CMK (cell line): ENCODE measurements around the gene C3orf33.
"Not testable (repeated sequence)": the region's sequence is repeated elsewhere in the genome, so short reads cannot be mapped to it uniquely, and the experiment has no call there.

Source experiments
- DNase-seq: peaks from one replicate; pipeline ENCODE4 v3.0.0-alpha.2; 2010; ENCODE audit warnings: low read depth

C3orf33 gene, protein sequence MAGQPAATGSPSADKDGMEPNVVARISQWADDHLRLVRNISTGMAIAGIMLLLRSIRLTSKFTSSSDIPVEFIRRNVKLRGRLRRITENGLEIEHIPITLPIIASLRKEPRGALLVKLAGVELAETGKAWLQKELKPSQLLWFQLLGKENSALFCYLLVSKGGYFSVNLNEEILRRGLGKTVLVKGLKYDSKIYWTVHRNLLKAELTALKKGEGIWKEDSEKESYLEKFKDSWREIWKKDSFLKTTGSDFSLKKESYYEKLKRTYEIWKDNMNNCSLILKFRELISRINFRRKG

DNA sequence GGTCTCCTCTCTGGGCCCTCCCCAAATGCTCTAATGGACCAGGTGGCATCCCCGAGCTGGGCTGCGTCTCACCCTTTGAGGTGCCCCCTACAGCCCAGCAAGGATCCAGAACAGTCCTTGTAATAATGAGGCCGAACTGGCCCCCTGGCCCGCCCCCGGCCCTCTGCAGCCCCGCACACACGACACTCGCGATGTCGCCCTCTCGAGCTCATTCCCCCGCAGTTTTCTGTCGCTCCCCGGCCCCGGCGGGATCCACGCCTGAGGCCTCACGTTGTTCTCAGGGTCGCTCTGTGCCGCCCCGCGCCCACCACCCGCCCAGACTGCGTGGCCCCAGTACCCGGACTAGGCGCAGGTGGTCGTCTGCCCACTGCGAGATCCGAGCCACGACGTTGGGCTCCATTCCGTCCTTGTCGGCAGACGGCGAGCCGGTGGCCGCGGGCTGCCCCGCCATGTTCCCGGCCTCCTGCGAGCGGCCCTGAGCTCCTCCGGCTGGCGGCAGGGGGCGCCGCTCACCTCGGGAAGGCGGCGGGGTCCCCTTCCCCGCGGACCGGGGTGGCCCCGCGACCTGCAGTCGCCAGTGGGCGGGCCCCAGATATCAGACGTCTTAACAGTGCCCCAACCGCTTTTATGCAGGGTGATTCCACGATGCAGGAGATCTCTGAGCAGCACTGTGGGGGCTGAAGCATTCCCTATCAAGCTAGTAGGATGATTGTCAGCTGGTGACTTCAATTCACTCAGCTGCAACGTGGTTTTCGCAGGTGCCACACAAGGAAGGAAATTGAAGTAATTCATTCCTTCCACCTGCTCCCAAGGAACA lies at the start of gene C3orf33:
Gene C3orf33, minus strand, starts transcription at position 477 of the 817 bp plus-strand sequence. Its CDS starts 26 bp downstream, at position 451.
- peak; percentile 59 for DNase-seq

DNA sequence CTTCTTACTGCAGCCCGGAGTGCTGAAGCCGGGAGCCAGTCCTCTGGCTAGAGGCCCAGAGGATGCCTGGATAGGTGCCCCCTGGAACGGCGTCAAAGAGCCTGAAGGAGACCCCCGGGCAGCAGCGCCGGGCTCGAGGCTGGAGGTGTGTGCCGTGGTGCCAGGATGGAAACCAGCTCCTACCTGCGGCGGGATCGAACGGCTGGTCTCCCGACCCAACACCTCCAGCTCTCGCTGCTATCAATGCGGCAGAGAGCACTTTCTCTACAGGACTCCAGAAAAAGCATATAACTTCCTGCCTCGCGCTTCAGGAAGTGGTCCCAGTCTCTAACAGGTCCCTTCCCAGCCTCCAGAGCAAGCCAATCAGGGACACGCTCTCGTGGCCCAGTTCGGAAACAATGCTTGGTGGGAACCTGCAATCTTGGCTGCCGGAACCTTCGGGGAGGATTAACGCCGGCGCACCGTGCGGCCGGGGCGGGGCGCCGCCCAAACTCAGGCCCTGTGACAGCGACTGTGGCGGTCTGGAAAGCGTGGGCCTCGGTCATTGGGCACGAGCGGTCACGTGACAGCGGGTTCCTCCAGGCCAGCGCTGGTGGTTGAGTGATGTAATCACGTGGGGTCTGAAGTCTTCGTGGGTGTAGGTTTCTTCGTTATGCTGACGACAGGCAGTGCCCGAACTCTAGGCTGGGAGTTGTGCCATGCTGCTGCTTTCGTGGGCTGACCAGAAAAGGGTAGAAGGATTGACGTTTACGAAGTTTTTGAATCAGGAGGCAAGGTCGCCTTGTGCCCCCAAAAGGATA lies 48.3 kb upstream of the C3orf33 start, which contains the start of gene SLC33A1:
Gene SLC33A1, minus strand, starts transcription at position 287 of the 800 bp plus-strand sequence. CDS start 430 bp downstream, outside the sequence.
- peak; percentile 93 for DNase-seq

DNA sequence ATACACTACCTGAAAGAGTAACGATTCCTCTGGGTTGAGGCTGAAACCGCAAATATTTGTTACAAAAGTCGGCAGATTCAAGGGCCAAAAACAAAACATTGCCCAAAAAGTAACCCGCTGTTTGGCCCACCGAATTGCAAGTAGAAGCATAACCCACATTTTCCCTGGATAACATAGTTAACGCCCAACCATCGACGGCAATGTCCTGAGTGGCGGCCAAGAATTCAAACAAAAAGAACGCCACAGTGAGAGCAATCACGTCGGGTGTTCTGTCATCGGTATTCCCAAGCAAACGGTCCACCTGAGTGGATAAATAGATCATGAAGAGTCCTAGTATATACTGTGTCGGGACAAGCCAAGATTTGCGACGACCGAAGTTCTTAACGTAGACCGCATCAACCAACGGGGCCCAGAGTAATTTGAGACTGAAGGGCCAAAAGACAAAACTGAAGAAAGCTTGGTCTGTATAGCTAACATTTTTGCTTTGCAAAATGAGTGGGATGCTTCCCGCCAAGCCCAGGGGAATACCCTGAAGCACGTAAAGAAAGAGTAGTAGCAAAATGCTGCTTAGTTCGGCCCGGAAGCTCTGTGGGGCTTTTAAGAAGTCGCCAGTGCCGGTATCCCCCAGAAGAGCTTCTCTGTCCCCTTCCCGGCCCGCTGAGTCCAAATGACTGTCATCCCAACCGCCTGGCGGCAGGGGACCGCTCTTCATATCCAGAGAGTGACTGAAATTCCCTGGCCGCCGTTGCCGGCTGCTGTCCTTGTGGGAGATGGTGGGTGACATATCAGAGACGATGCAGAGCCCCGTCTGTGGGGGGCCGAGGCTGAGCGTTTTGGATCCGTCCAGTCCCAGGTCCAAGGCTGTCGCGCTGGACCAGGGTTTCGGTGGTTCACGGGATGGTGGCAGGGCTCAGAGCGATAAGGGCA lies 47.4 kb upstream of the C3orf33 start:
- no peak for DNase-seq

DNA sequence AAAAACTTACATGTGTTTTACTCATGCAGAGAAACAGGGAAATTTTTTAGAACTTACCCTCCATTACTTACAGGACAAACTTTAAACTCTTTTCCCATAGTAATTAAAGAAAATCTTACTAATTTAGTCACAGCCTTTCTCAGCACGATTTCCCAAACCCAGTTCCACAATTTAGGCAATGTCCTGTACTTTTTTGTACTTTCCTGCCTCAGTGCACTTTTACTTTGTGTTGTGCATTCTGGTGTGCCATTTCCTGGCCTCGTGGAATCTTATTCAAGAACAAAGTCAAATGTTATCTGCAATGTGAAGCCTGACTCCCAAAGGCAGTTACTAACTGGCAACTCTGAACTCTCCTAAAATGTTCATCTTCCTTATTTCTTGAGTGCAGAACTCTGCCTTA lies 46.3 kb upstream of the C3orf33 start:
- no peak for DNase-seq

DNA sequence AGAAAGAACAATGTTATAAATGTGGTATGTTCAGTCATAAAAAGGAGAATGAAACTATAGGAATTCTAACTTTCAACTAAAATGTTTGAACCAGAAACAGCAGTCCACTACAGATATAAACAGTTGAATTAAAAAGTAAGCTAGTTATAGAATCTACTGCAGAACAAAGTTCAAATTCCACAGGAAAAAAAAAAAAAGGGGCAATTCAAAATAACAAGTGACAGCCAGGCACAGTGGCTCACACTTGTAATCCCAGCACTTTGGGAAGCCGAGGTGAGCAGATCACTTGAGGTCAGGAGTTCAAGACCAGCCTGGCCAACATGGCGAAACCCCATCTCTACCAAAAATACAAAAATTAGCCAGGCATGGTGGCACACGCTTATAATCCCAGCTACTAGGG lies 43.3 kb upstream of the C3orf33 start:
- DNase-seq, result not testable (repeated sequence)

DNA sequence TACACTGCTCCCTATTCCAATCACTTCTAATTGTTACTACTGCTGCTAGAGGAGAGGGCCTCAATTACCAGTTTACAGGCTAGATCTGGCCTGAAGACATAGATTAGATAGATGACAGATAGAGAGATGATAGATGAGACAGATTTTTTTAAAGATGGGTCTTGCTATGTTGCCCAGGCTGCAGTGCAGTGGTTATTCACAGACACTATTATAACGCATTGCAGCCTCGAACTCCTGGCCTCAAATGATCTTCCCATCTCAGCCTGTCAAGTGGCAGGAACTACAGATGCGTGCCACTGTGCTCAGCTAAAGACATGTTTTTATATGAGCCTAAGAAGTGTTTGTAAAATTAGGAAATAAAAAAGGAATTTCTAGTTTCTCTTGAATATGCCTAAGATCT lies 41.9 kb upstream of the C3orf33 start:
- no peak for DNase-seq

DNA sequence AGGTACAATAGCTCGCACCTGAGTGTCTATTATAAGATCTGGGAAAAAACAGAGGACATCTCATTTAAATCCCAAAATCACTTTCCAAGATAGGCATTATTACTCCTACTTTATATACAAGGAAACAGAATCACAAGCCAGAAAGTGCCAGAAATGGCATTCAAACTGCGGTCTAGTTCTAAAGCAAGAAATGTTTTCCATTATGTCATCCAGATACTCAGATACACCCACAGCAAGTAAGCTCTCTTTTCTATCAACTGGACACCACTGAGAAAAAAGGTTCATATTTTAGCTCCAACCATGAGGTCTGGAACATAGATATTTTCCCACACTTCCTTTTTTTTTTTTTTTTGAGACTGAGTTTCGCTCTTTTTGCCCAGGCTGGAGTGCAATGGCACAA lies 40.0 kb upstream of the C3orf33 start:
- DNase-seq, result no peak

DNA sequence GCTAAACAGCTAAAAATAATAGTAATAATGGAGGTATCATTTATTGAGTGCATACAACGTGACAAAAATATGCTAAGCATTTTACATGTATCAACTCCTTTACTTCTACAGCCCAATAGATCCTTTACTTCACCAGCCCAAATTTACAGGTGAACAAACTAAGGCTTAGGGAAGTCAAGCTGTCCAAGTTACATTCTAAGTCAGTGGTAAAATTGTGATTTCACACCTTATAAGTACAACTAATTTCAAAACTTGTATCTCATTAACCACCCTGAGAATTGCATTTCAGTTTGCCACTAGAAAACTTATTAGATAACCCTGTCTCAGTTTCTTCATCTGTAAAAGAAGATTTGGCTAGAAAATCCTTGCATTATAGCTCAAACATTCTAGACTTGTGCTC lies 37.5 kb upstream of the C3orf33 start:
- DNase-seq, result no peak

DNA sequence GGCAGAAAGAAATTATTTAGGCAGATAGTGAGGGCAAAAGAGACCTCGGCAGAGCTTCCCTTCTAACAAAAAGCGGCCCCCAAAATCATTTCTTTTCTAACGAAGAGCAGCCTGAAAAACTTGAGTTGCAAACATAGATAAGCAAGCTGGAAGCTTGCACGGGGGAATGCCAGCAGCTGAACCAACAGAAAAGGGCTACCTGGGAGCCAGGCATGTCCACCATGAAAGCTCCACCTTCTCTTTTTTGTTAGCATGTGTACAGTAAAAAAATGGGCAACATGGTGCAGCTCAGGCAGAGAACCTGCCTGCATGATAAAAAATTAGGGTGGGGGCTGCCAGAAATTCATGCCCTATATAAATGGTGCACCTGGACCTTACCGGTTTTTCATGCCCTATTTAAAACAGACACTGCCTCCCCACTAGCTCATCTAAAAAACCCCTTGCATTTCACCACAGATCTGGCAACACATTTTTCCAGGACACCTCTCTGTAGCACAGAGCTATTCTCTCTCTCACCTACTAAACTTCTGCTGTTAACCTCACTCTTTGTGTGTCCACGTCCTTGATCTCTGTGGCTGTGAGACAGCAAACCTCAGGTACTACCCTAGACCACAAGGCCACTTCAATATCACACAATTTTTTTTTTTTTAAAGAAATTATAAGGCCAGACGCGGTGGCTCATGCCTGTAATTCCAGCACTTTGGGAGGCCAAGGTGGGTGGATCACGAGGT lies 29.4 kb upstream of the C3orf33 start:
- no peak for DNase-seq

DNA sequence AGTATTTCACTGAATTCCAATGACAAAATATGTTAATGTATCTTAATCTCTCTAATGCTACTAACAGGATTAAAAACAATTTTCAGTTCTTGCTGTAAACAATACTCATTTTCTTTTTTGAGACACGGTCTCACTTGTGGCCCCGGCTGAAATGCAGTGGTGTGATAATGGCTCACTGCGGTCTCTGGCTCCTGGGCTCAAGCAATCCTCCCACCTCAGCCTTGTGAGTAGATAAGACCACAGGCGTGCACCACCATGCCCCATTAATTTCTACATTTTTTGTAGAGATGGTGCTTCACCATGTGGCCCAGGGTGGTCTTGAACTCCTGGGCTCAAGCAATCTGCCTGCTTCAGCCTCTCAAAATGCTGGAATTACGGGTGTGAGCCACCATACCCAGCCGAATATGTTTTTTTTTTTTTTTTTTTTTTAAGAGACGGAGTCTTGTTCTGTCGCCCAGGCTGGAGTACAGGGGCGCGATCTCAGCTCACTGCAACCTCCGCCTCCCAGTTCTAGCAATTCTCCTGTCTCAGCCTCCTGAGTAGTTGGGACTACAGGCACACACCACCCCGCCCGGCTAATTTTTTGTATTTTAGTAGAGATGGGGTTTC lies 22.5 kb upstream of the C3orf33 start:
- peak; percentile 64 for DNase-seq

DNA sequence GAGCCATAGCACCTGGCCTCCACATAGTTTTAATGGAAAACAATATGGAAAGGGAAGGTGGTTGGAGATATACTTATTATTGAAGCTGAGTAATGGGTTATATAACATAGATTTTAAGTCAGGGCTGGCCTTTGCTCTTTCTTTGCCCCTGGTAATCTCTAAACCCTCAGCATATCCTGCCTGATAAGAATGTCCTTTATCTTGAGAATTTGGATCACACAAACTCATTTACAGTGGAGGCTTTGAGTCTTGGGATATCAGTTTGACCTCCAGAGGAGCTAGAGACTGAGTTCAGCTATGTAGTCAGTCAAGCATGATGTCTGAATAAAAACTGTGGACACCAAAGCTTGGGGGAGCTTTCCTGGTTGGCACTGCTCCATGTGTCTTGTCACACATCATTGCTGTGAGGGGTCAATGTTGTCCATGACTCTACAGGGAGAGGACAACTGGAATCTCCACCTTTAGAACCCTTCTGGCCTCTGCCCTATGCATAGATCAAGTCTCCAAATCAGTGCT lies 9.0 kb upstream of the C3orf33 start:
- no peak for DNase-seq

DNA sequence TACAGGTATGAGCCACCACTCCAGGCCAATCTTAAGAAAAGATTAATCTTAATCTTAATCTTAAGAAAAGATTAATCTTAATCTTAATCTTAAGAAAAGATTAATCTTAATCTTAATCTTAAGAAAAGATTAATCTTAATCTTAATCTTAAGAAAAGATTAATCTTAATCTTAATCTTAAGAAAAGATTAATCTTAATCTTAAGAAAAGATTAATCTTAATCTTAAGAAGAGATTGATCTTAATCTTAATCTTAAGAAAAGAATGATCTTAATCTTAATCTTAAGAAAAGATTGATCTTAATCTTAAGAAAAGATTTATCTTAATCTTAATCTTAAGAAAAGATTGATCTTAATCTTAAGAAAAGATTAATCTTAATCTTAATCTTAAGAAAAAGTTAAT lies 7.1 kb upstream of the C3orf33 start:
- DNase-seq, result not testable (repeated sequence)

DNA sequence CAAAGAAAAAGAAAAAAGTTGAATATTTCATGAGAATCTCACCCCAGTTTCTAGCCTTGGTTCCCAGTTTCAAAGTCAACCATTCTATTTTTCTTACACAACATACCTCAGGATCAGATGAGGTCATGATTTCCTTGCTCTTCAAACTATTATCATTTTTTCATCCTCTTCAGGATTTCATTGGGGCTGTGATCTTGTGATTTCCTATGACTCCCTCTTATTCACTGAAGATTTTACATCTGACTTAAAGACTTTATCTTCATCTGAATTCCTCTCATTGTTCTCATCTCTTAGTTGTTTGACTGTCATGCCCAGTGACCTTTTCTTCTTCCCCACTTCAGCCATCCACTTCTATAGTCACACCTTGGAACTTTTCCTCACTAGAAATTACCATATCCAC lies 3.1 kb upstream of the C3orf33 start:
- no peak for DNase-seq

DNA sequence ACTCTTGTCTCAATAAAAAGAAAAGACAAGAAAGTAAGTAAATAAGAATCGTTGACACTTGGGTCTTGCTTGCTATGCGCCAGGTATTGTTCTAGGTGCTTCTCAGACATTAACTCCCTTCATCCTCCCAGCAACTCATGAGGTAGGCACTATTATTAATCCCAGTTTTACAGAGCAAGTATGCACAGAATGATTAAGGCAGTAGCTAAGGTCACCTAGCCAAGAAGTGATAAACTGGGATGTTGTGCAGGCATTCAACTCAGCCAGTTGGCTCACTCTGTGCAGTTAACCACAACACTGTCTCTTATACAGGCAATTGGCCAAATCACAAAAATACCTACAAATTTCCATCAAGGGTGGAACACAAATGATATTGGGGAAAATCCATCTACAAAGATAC lies 1.7 kb upstream of the C3orf33 start:
- no peak for DNase-seq

DNA sequence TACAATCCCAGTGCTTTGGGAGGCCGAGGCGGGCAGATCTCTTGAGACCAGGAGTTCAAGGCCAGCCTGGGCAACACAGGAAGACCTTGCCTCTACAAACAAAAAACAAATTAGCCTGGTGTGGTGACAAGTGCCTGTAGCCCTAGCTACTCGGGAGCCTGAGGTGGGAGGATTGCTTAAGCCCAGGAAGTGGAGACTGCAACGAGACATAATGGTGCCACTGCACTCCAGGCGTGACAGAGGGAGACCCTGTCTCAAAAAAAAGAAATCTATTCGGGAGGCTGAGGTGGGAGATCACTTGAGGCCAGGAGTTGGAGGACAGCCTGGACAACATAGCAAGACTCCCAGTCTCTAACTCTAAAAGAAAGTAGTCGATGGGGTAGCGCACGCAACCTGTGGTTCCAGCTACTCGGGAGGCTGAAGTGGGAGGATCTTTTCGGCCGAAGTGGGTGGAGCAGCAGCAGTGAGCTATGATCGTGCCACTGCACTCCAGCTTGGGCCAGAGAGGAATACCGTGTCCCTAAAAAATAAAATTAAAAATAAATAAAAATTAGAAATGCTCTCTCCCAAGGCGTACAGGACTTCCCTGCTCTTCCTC lies 775 bp downstream of the C3orf33 start:
- no peak for DNase-seq

DNA sequence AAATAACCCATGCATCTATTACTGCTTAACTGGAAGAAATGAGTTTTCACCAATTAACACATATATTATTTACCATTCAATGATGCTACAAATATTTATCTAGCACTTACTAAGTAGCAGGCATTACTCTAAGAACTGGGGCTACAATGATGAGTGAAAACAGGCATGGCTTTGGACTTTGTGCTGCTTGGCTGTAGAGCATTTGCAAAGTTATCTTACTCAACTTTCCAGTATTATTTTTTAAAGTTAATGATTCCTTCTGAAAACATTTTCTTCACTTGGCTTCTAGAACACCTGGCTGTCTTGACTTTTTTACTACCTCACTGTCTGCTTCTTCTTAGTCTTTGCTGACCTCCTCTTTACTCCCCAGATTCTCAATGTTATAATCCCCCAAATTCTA lies 1.8 kb downstream of the C3orf33 start:
- DNase-seq, result no peak

DNA sequence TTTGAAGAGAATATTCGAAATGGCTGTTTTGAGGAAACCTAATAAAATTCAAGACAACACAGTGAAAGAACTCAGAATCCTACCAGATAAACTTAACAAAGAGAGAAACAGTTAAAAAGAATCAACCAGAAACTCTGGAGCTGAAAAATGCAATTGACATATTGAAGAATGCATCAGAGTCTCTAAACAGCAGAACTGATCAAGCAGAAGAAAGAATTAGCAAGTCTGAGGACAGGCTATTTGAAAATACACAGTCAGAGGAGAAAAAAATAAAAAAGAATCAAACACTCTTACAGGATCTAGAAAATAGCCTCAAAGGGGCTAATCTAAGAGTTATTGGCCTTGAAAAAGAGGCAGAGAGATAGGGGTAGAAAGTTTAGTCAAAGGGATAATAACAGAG lies 13.5 kb downstream of the C3orf33 start:
- DNase-seq, result no peak

DNA sequence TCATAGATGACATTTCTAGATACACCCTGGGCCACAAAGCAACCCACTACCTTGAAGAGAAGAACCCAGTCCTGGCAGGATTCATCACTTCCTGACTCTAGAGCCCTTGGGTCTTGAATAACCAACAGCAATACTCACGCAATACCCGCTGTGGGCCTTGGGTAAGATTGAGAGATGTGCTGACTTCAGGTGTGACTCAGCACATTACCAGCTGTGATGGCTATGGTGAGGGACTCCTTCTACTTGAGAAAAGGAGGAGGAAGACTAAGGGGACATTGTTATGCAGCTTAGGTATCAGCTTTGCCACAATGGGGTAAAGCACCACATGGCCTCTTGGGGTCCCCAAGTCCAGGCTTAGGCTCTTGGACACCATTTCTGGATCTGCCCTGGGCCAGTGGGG lies 14.9 kb downstream of the C3orf33 start:
- DNase-seq, result no peak

DNA sequence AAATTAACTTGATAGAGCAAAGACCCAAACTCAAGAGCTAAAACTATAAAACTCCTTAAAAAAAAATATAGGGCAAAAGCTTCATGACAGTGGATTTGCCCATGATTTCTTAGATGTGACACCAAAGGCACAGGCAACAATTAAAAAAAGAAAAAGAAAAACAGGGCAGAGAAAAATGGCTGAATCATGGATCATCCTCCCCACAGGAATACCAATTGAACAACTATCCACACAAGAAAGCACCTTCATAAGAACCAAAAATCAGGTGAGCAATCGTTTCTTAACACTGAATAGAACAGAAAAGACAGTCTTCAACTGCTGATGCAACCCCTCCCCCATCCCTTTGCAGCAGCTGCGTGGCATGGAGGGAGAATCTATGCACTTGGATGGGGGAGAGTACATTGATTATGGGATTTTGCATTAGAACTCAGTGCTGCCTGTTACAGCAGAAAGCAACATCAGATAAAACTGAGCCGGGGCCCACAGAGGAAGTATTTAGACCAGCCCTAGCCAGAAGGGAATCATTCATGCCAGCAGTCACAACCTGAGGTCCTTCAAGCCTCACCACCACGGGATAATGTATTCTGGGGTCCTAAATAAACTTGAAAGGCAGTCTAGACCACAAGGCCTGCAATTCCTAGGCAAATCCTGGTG lies 15.7 kb downstream of the C3orf33 start:
- DNase-seq, result no peak
